ENCODE results near the gene BTF3L4. TPM values are rescaled to one million over a fixed set of nuclear protein-coding genes. Genes with fewer than 3 reads are reported as not detected.
A peak's percentile ranks its signal among the peaks of the same experiment; 100 is the strongest.

BTF3L4 gene
- 56.3 TPM for polyA plus RNA-seq (2013)

- ChIA-PET POLR2A (interaction anchor here (0.7 to 1.4 kb wide), 2 partner anchors 9 to 38 kb away, joined by 3 to 4 read pairs; no protein-coding TSS in a partner anchor), CTCF (interaction anchor here (1.4 kb wide), 1 partner anchor 20 kb away, joined by 3 read pairs; no protein-coding TSS in a partner anchor)
- H3K4me3 ChIP-seq (ENCODE audit: control insufficient read depth in 1 of 7, extremely low read depth in 1 of 7, insufficient read depth in 4 of 7, low read depth in 2 of 7, low read length in 6 of 7), result peak within 1 kb of the TSS; percentile 90 to 100 (median 97)
- H3K27me3 ChIP-seq (replicated peaks in 2 of 5; ENCODE audit: control insufficient read depth in 4 of 5, insufficient read depth in 5 of 5, low read length in 4 of 5), result no peaks in the 10 kb centered on the region
- peak; percentile 92 to 98 (median 96) for DNase-seq
- peak within 1 kb of the TSS; percentile 80 to 90 for H3K27ac ChIP-seq (ENCODE audit: insufficient read depth in 1 of 2, low read depth in 1 of 2, low read length in 2 of 2, poor library complexity in 1 of 2, severe bottlenecking in 2 of 2)
- H3K36me3 ChIP-seq (ENCODE audit: control insufficient read depth in 4 of 4, insufficient read depth in 4 of 4, low read length in 3 of 4), result peaks cover 9 to 24% (median 19%) of the 10 kb centered on the region in 4 experiments
- H3K9me3 ChIP-seq (ENCODE audit: control extremely low read depth in 1 of 5, control insufficient read depth in 4 of 5, insufficient read depth in 2 of 5, low read depth in 1 of 5, low read length in 4 of 5), result no peaks in the 10 kb centered on the region
- peaks cover 16 to 35% (median 22%) of the 10 kb centered on the region in 4 experiments for H3K4me1 ChIP-seq (ENCODE audit: control extremely low read depth in 1 of 4, control insufficient read depth in 4 of 4, insufficient read depth in 4 of 4, low read length in 3 of 4)
- 0% methylated on average over 41 of the region's 54 CpGs for WGBS (ENCODE audit: insufficient coverage)
Observed at GRCh38 chr1:52056163-52056936, at the start of gene BTF3L4. BTF3L4 (plus strand) TSS chr1:52056295; CDS start chr1:52059848, 3,553 bp downstream.

- no peaks in the 10 kb centered on the region for H3K4me1 ChIP-seq (ENCODE audit: control extremely low read depth in 1 of 4, control insufficient read depth in 4 of 4, insufficient read depth in 4 of 4, low read length in 3 of 4)
- no peak overlapping the region for H3K4me3 ChIP-seq (ENCODE audit: control insufficient read depth in 1 of 7, extremely low read depth in 1 of 7, insufficient read depth in 4 of 7, low read depth in 2 of 7, low read length in 6 of 7)
- 90% methylated on average over 3 of the region's 5 CpGs for WGBS (ENCODE audit: insufficient coverage)
- no peak overlapping the region for H3K27ac ChIP-seq (ENCODE audit: insufficient read depth in 1 of 2, low read depth in 1 of 2, low read length in 2 of 2, poor library complexity in 1 of 2, severe bottlenecking in 2 of 2)
- no peak for DNase-seq
- POLR2A ChIA-PET, result no interaction called here
- peaks cover 2 to 20% (median 7%) of the 10 kb centered on the region in 5 experiments for H3K27me3 ChIP-seq (replicated peaks in 2 of 5; ENCODE audit: control insufficient read depth in 4 of 5, insufficient read depth in 5 of 5, low read length in 4 of 5)
- CTCF ChIA-PET, result no interaction called here
- no peaks in the 10 kb centered on the region for H3K36me3 ChIP-seq (ENCODE audit: control insufficient read depth in 4 of 4, insufficient read depth in 4 of 4, low read length in 3 of 4)
- no peaks in the 10 kb centered on the region for H3K9me3 ChIP-seq (ENCODE audit: control extremely low read depth in 1 of 5, control insufficient read depth in 4 of 5, insufficient read depth in 2 of 5, low read depth in 1 of 5, low read length in 4 of 5)
Observed at GRCh38 chr1:52007215-52008002, 48.7 kb upstream of the BTF3L4 start.

- CTCF ChIA-PET, result no interaction called here
- H3K27me3 ChIP-seq (replicated peaks in 2 of 5; ENCODE audit: control insufficient read depth in 4 of 5, insufficient read depth in 5 of 5, low read length in 4 of 5), result peaks cover 2 to 20% (median 7%) of the 10 kb centered on the region in 5 experiments
- H3K9me3 ChIP-seq (ENCODE audit: control extremely low read depth in 1 of 5, control insufficient read depth in 4 of 5, insufficient read depth in 2 of 5, low read depth in 1 of 5, low read length in 4 of 5), result no peaks in the 10 kb centered on the region
- no peak overlapping the region for H3K4me3 ChIP-seq (ENCODE audit: control insufficient read depth in 1 of 7, extremely low read depth in 1 of 7, insufficient read depth in 4 of 7, low read depth in 2 of 7, low read length in 6 of 7)
- POLR2A ChIA-PET, result interaction anchor here (0.7 kb wide), 1 partner anchor 50 kb away, joined by 4 read pairs; no protein-coding TSS in a partner anchor
- 83% methylated on average over 1 of the region's 7 CpGs for WGBS (ENCODE audit: insufficient coverage)
- DNase-seq, result no peak
- no peaks in the 10 kb centered on the region for H3K36me3 ChIP-seq (ENCODE audit: control insufficient read depth in 4 of 4, insufficient read depth in 4 of 4, low read length in 3 of 4)
- no peak overlapping the region for H3K27ac ChIP-seq (ENCODE audit: insufficient read depth in 1 of 2, low read depth in 1 of 2, low read length in 2 of 2, poor library complexity in 1 of 2, severe bottlenecking in 2 of 2)
- H3K4me1 ChIP-seq (ENCODE audit: control extremely low read depth in 1 of 4, control insufficient read depth in 4 of 4, insufficient read depth in 4 of 4, low read length in 3 of 4), result no peaks in the 10 kb centered on the region
Observed at GRCh38 chr1:52008071-52008809, 47.9 kb upstream of the BTF3L4 start.

GRCh38 chr1:52022133-52022532 is 34.0 kb upstream of the BTF3L4 start:
- no peak for DNase-seq
- peaks cover 20 to 59% (median 37%) of the 10 kb centered on the region in 4 experiments for H3K36me3 ChIP-seq (ENCODE audit: control insufficient read depth in 4 of 4, insufficient read depth in 4 of 4, low read length in 3 of 4)
- H3K4me1 ChIP-seq (ENCODE audit: control extremely low read depth in 1 of 4, control insufficient read depth in 4 of 4, insufficient read depth in 4 of 4, low read length in 3 of 4), result no peaks in the 10 kb centered on the region
- ChIA-PET POLR2A (no interaction called here), CTCF (no interaction called here)
- no peaks in the 10 kb centered on the region for H3K27me3 ChIP-seq (replicated peaks in 2 of 5; ENCODE audit: control insufficient read depth in 4 of 5, insufficient read depth in 5 of 5, low read length in 4 of 5)
- H3K9me3 ChIP-seq (ENCODE audit: control extremely low read depth in 1 of 5, control insufficient read depth in 4 of 5, insufficient read depth in 2 of 5, low read depth in 1 of 5, low read length in 4 of 5), result no peaks in the 10 kb centered on the region
- no peak overlapping the region for H3K4me3 ChIP-seq (ENCODE audit: control insufficient read depth in 1 of 7, extremely low read depth in 1 of 7, insufficient read depth in 4 of 7, low read depth in 2 of 7, low read length in 6 of 7)
- no peak overlapping the region for H3K27ac ChIP-seq (ENCODE audit: insufficient read depth in 1 of 2, low read depth in 1 of 2, low read length in 2 of 2, poor library complexity in 1 of 2, severe bottlenecking in 2 of 2)
- WGBS (ENCODE audit: insufficient coverage), result 100% methylated on average over 1 of the region's 2 CpGs

DNA sequence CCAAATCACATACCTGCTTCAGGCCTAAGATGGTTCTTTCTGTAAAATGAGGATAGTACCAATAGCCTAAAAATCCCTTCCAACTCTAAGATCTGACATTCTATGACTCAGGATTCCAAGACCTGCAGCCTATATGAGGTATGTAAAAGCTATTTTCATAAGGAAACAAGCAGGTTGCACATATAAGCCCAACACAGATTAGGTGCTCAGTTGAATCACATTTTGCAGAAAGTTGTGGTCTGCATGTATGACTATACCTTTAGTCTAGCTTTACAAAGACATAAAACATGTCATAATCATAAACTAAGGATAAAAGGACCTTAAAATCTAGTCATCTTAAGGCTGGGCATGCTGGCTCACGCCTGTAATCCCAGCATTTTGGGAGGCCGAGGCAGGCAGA is 29.8 kb upstream of the BTF3L4 start:
- no peak for DNase-seq
- Histone ChIP-seq H3K27ac (ENCODE audit: insufficient read depth in 1 of 2, low read depth in 1 of 2, low read length in 2 of 2, poor library complexity in 1 of 2, severe bottlenecking in 2 of 2) (no peak overlapping the region), H3K9me3 (ENCODE audit: control extremely low read depth in 1 of 5, control insufficient read depth in 4 of 5, insufficient read depth in 2 of 5, low read depth in 1 of 5, low read length in 4 of 5) (no peaks in the 10 kb centered on the region), H3K27me3 (replicated peaks in 2 of 5; ENCODE audit: control insufficient read depth in 4 of 5, insufficient read depth in 5 of 5, low read length in 4 of 5) (no peaks in the 10 kb centered on the region), H3K36me3 (ENCODE audit: control insufficient read depth in 4 of 4, insufficient read depth in 4 of 4, low read length in 3 of 4) (peaks cover 19 to 45% (median 34%) of the 10 kb centered on the region in 4 experiments), H3K4me3 (ENCODE audit: control insufficient read depth in 1 of 7, extremely low read depth in 1 of 7, insufficient read depth in 4 of 7, low read depth in 2 of 7, low read length in 6 of 7) (no peak overlapping the region), H3K4me1 (ENCODE audit: control extremely low read depth in 1 of 4, control insufficient read depth in 4 of 4, insufficient read depth in 4 of 4, low read length in 3 of 4) (no peaks in the 10 kb centered on the region)
- CTCF ChIA-PET, result no interaction called here
- POLR2A ChIA-PET, result no interaction called here
- WGBS (ENCODE audit: insufficient coverage), result 100% methylated on average over 1 of the region's 2 CpGs

DNA sequence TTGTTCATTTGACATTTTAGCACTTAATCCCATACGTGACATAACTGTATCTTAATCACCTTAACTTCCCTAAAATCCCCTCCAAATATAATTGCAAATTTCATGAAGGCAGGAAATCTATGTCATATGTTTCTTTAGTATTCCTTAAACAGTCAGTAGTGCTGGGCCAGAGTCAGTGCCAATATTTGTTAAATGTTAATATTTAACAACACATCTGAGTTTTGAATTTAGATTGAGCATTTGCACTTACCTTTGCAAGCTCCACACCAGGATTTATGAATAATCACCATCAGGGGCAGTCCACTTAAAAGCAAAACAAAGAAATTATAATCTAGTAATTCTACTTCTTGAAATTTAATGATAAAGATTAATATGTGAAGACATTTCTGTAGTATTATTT is 27.8 kb upstream of the BTF3L4 start:
- POLR2A ChIA-PET, result no interaction called here
- Histone ChIP-seq H3K36me3 (ENCODE audit: control insufficient read depth in 4 of 4, insufficient read depth in 4 of 4, low read length in 3 of 4) (peaks cover 10 to 28% (median 21%) of the 10 kb centered on the region in 4 experiments), H3K27me3 (replicated peaks in 2 of 5; ENCODE audit: control insufficient read depth in 4 of 5, insufficient read depth in 5 of 5, low read length in 4 of 5) (no peaks in the 10 kb centered on the region), H3K27ac (ENCODE audit: insufficient read depth in 1 of 2, low read depth in 1 of 2, low read length in 2 of 2, poor library complexity in 1 of 2, severe bottlenecking in 2 of 2) (no peak overlapping the region), H3K9me3 (ENCODE audit: control extremely low read depth in 1 of 5, control insufficient read depth in 4 of 5, insufficient read depth in 2 of 5, low read depth in 1 of 5, low read length in 4 of 5) (no peaks in the 10 kb centered on the region), H3K4me1 (ENCODE audit: control extremely low read depth in 1 of 4, control insufficient read depth in 4 of 4, insufficient read depth in 4 of 4, low read length in 3 of 4) (peaks cover 0 to 18% (median 13%) of the 10 kb centered on the region in 4 experiments), H3K4me3 (ENCODE audit: control insufficient read depth in 1 of 7, extremely low read depth in 1 of 7, insufficient read depth in 4 of 7, low read depth in 2 of 7, low read length in 6 of 7) (no peak overlapping the region)
- WGBS (ENCODE audit: insufficient coverage), result no CpG with 5 or more reads among the region's 1 CpG
- DNase-seq, result peak in 1 of 3 donors; percentile 12
- CTCF ChIA-PET, result interaction anchor here (1.2 kb wide), 1 partner anchor 132 kb away, joined by 4 read pairs; no protein-coding TSS in a partner anchor

All from common myeloid progenitor, CD34-positive (primary cell).